WTC11 (cell line): ENCODE data around the gene TTC39B. TPM values are rescaled to one million over a fixed set of nuclear protein-coding genes. Genes with fewer than 3 reads are reported as not detected.

Source experiments
- ATAC-seq: fragments of 200-7000 bp; cut with Tn5 transposase; 2 replicates; pipeline ENCODE4 v1.10.0; 2021; ENCODE audit warnings: mild to moderate bottlenecking, moderate library complexity
- CTCF ChIA-PET: fragments of 300-600 bp; sonication (Branson Sonifier 250); formaldehyde crosslinking; loops from one replicate; lab custom pipeline; 2021; ENCODE audit warnings: antibody characterized with exemption; lab: Charles Lee
- POLR2A ChIA-PET: fragments of 350-600 bp; sonication (Branson Sonifier 250); formaldehyde crosslinking; loops from one replicate; lab custom pipeline; 2021; ENCODE audit warnings: antibody characterized with exemption; lab: Charles Lee
- DNase-seq: peaks from one replicate; pipeline ENCODE4 v3.0.0; 2021; ENCODE audit warnings: low spot score
- H3K27ac Mint-ChIP-seq: 2 replicates; pipeline ENCODE4 v1.8.0; 2021; ENCODE audit warnings: mixed read lengths
- H3K27me3 Mint-ChIP-seq: 2 replicates; pipeline ENCODE4 v1.8.0; 2021; ENCODE audit warnings: low read depth, mild to moderate bottlenecking, moderate library complexity, mixed read lengths
- H3K36me3 Mint-ChIP-seq: 2 replicates; pipeline ENCODE4 v1.8.0; 2021; ENCODE audit warnings: mixed read lengths
- H3K4me1 Mint-ChIP-seq: 2 replicates; pipeline ENCODE4 v1.8.0; 2022; ENCODE audit warnings: mixed read lengths
- H3K4me3 Mint-ChIP-seq: 2 replicates; pipeline ENCODE4 v1.8.0; 2021; ENCODE audit warnings: mild to moderate bottlenecking, moderate library complexity, mixed read lengths
- H3K9me3 Mint-ChIP-seq: 2 replicates; pipeline ENCODE4 v1.8.0; 2021; ENCODE audit warnings: mixed read lengths
- ATF3 ChIP-seq: sonication (generic); formaldehyde crosslinking; conservative IDR thresholded peaks from 2 replicates; pipeline ENCODE4 v1.8.1; 2022; ENCODE audit warnings: mild to moderate bottlenecking, missing genetic modification reagents
- ATF6 ChIP-seq: sonication (generic); formaldehyde crosslinking; IDR thresholded peaks from 2 replicates; pipeline ENCODE4 v1.8.1; 2023; ENCODE audit warnings: mild to moderate bottlenecking, missing genetic modification reagents
- ELF4 ChIP-seq: sonication (generic); formaldehyde crosslinking; IDR thresholded peaks from 2 replicates; pipeline ENCODE4 v1.8.1; 2022; ENCODE audit warnings: low read depth, mild to moderate bottlenecking, moderate library complexity, missing genetic modification reagents
- FOXP1 ChIP-seq: sonication (generic); formaldehyde crosslinking; IDR thresholded peaks from 2 replicates; pipeline ENCODE4 v1.8.0; 2022; ENCODE audit warnings: missing genetic modification reagents, mild to moderate bottlenecking, moderate library complexity, borderline replicate concordance
- HMGA2 ChIP-seq: fragments of 250-450 bp; sonication (Bioruptor Pico); IDR thresholded peaks from 2 replicates; pipeline ENCODE4 v1.4.0; 2021; ENCODE audit warnings: mild to moderate bottlenecking, moderate library complexity
- IRF2 ChIP-seq: sonication (generic); formaldehyde crosslinking; IDR thresholded peaks from 2 replicates; pipeline ENCODE4 v1.8.0; 2022; ENCODE audit warnings: low read depth, missing genetic modification reagents, borderline replicate concordance
- MLX ChIP-seq: sonication (generic); formaldehyde crosslinking; IDR thresholded peaks from 2 replicates; pipeline ENCODE4 v1.8.1; 2023; ENCODE audit warnings: mild to moderate bottlenecking, missing genetic modification reagents, moderate library complexity
- NFE2L1 ChIP-seq: sonication (generic); formaldehyde crosslinking; IDR thresholded peaks from 2 replicates; pipeline ENCODE4 v1.8.1; 2023; ENCODE audit warnings: missing genetic modification reagents
- NR1H2 ChIP-seq: sonication (generic); formaldehyde crosslinking; IDR thresholded peaks from 2 replicates; pipeline ENCODE4 v1.9.0; 2021; ENCODE audit warnings: mild to moderate bottlenecking, moderate library complexity, missing genetic modification reagents
- SP1 ChIP-seq: sonication (generic); formaldehyde crosslinking; conservative IDR thresholded peaks from 2 replicates; pipeline ENCODE4 v1.8.1; 2022; ENCODE audit warnings: missing genetic modification reagents
- ZBTB21 ChIP-seq: sonication (generic); formaldehyde crosslinking; IDR thresholded peaks from 2 replicates; pipeline ENCODE4 v1.8.1; 2023; ENCODE audit warnings: mild to moderate bottlenecking, missing genetic modification reagents, borderline replicate concordance
- ZBTB43 ChIP-seq: sonication (generic); formaldehyde crosslinking; IDR thresholded peaks from 2 replicates; pipeline ENCODE4 v1.8.1; 2023; ENCODE audit warnings: mild to moderate bottlenecking, missing genetic modification reagents
- ZNF232 ChIP-seq: sonication (generic); formaldehyde crosslinking; IDR thresholded peaks from 2 replicates; pipeline ENCODE4 v1.8.0; 2022; ENCODE audit warnings: mild to moderate bottlenecking, missing genetic modification reagents
- ZNF263 ChIP-seq: sonication (generic); formaldehyde crosslinking; IDR thresholded peaks from 2 replicates; pipeline ENCODE4 v1.8.1; 2022; ENCODE audit warnings: low read depth, mild to moderate bottlenecking, moderate library complexity, missing genetic modification reagents
- ZNF396 ChIP-seq: fragments of 250-450 bp; sonication (Bioruptor Pico); IDR thresholded peaks from 2 replicates; pipeline ENCODE4 v1.8.0; 2021; ENCODE audit warnings: mild to moderate bottlenecking, moderate library complexity, borderline replicate concordance
- ZNF423 ChIP-seq: fragments of 250-450 bp; sonication (Bioruptor Pico); IDR thresholded peaks from 2 replicates; pipeline ENCODE4 v2.1.2; 2022; ENCODE audit warnings: mild to moderate bottlenecking, moderate library complexity
- total RNA-seq: library from RNA; stranded (reverse); gene quantifications from 3 replicates; pipeline ENCODE4 v1.2.3, GENCODE V29; 2021
- TF ChIP-seq, protein P1 (sequence below): sonication (generic); formaldehyde crosslinking; IDR thresholded peaks from 2 replicates; pipeline ENCODE4 v1.8.1; 2022; ENCODE audit warnings: mild to moderate bottlenecking, missing genetic modification reagents, moderate library complexity, borderline replicate concordance

Gene TTC39B
- total RNA-seq, 1 experiment from 2014 or later: 12.5 TPM

GRCh38 chr9:15271403-15271802 is 35.6 kb downstream of the TTC39B start:
- CTCF ChIA-PET: no interaction called here
- H3K4me3 Mint-ChIP-seq: no peak overlapping the region
- POLR2A ChIA-PET: no interaction called here
- H3K27ac Mint-ChIP-seq: no peak overlapping the region
- peaks cover 25% of the 10 kb centered on the region for H3K4me1 Mint-ChIP-seq
- no peaks in the 10 kb centered on the region for H3K27me3 Mint-ChIP-seq
- DNase-seq (no peak), ATAC-seq (no peak)
- TF ChIP-seq NFE2L1 (CRISPR knock-in tag) (no peak), ZBTB43 (CRISPR knock-in tag) (no peak), ELF4 (CRISPR knock-in tag) (no peak), SP1 (CRISPR knock-in tag) (no peak), ZNF396 (CRISPR knock-in tag) (no peak), ZNF232 (CRISPR knock-in tag) (no peak), FOXP1 (CRISPR knock-in tag) (no peak), ATF3 (CRISPR knock-in tag) (no peak), NR1H2 (no peak), ZNF263 (CRISPR knock-in tag) (no peak), MLX (no peak)
- TF ChIP-seq, protein P1, sequence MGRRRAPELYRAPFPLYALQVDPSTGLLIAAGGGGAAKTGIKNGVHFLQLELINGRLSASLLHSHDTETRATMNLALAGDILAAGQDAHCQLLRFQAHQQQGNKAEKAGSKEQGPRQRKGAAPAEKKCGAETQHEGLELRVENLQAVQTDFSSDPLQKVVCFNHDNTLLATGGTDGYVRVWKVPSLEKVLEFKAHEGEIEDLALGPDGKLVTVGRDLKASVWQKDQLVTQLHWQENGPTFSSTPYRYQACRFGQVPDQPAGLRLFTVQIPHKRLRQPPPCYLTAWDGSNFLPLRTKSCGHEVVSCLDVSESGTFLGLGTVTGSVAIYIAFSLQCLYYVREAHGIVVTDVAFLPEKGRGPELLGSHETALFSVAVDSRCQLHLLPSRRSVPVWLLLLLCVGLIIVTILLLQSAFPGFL: no peak
- H3K9me3 Mint-ChIP-seq: peaks cover 9% of the 10 kb centered on the region; the same call in 1 of the 2 replicates
- peaks cover 6% of the 10 kb centered on the region; the same call in 1 of the 2 replicates for H3K36me3 Mint-ChIP-seq

- peaks cover 6% of the 10 kb centered on the region; the same call in 1 of the 2 replicates for H3K36me3 Mint-ChIP-seq
Observed at GRCh38 chr9:15268782-15269181, 38.2 kb downstream of the TTC39B start.

DNA sequence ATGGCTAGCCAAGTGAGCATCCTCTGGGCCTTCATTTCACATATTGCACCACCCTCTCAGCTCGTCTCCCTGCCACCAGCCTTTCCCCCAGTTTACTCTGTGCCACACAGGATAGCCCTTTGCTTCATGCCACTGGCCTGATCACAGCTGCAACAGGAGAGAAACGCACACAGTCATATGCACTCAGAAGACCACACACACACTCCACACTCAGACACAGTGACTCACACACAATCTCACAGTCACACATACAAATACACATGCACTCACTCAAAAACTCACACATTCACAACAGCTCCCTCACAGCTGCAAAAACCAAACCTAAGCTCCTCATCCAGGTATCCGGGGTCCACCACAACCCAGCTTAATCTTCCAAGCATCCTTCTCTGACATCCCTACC is 38.7 kb downstream of the TTC39B start:
- no peaks in the 10 kb centered on the region for H3K27me3 Mint-ChIP-seq
- no peak for TF ChIP-seq ZNF423 (CRISPR knock-in tag)
- no peak for TF ChIP-seq ATF6 (CRISPR knock-in tag)
- no peak for TF ChIP-seq ZBTB43 (CRISPR knock-in tag)
- TF ChIP-seq, all 79 proteins: peak for 0
- Mint-ChIP-seq H3K36me3 (peaks cover 6% of the 10 kb centered on the region; the same call in 1 of the 2 replicates), H3K4me3 (no peak overlapping the region), H3K9me3 (peaks cover 9% of the 10 kb centered on the region; the same call in 1 of the 2 replicates), H3K4me1 (no peaks in the 10 kb centered on the region; the same call in 1 of the 2 replicates), H3K27ac (no peak overlapping the region)
- ChIA-PET POLR2A (interaction anchor here (0.5 kb wide), 1 partner anchor 73 kb away, joined by 8 read pairs; no protein-coding TSS in a partner anchor), CTCF (interaction anchor here (0.6 kb wide), 1 partner anchor 26 kb away, joined by 7 read pairs; no protein-coding TSS in a partner anchor)
- DNase-seq (no peak), ATAC-seq (no peak)

More at GRCh38 chr9:15268782-15269181, 38.2 kb downstream of the TTC39B start:
- Mint-ChIP-seq H3K9me3 (peaks cover 9% of the 10 kb centered on the region; the same call in 1 of the 2 replicates), H3K4me1 (peaks cover 5% of the 10 kb centered on the region), H3K27ac (no peak overlapping the region), H3K27me3 (no peaks in the 10 kb centered on the region), H3K4me3 (no peak overlapping the region)
- DNase-seq: no peak
- ATAC-seq: no peak
- no peak for TF ChIP-seq IRF2
- TF ChIP-seq ZBTB21 (CRISPR knock-in tag): no peak
- no peak for TF ChIP-seq HMGA2
- ChIA-PET CTCF (interaction anchor here (0.6 kb wide), 1 partner anchor 27 kb away, joined by 7 read pairs; no protein-coding TSS in a partner anchor), POLR2A (interaction anchor here (0.5 kb wide), 1 partner anchor 72 kb away, joined by 8 read pairs; no protein-coding TSS in a partner anchor)
